NCI-H1930 (cell line): ENCODE results near the gene FBXO5.
"Not testable (repeated sequence)": the region's sequence is repeated elsewhere in the genome, so short reads cannot be mapped to it uniquely, and the experiment has no call there.

Experiments used
- DNase-seq, 2 experiments: peaks; one replicate each; lab custom pipeline; 2025; lab: John Stamatoyannopoulos, UW

Gene FBXO5

DNA sequence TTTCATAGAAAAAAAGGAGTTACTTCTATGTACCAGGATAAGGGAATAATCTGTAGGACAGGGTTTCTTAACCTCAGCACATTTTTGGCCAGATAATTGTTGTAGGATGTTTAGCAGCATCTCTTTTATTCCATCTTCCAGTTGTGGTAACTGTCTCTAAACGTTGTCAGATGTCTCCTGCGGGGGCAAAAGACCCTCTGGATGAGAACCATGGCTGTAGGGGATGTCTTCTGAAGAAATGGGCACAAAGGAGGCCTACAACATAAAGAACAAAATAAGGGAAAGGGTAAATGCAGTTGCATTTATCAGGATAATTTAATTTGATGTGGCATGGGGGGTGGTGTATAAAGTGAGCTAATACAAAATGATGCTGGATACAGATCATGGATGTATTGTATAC is 4.1 kb upstream of the FBXO5 start:
- no peak for DNase-seq

DNA sequence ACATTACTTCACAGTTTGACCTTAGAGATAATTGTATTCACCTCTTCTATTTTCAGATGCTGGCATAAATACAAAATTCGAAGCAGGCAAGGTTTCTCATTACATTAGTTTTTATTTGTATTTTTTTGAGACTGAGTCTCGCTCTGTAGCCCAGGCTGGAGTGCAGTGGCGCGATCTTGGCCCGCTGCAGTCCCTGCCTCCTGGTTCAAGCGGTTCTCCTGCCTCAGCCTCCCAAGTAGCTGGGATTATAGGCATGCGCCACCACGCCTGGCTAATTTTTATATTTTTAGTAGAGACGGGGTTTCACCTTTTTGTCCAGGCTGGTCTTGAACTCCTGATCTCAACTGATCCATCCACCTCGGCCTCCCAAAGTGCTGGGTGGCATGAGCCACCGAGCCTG is 2.5 kb upstream of the FBXO5 start:
- not testable (repeated sequence) for DNase-seq

GRCh38 chr6:152984513-152984872 is 1.7 kb upstream of the FBXO5 start:
- no peak for DNase-seq

- peak in 1 of 2 experiments; percentile 90 for DNase-seq
Observed at GRCh38 chr6:152983637-152984512, 1.0 kb upstream of the FBXO5 start.

DNA sequence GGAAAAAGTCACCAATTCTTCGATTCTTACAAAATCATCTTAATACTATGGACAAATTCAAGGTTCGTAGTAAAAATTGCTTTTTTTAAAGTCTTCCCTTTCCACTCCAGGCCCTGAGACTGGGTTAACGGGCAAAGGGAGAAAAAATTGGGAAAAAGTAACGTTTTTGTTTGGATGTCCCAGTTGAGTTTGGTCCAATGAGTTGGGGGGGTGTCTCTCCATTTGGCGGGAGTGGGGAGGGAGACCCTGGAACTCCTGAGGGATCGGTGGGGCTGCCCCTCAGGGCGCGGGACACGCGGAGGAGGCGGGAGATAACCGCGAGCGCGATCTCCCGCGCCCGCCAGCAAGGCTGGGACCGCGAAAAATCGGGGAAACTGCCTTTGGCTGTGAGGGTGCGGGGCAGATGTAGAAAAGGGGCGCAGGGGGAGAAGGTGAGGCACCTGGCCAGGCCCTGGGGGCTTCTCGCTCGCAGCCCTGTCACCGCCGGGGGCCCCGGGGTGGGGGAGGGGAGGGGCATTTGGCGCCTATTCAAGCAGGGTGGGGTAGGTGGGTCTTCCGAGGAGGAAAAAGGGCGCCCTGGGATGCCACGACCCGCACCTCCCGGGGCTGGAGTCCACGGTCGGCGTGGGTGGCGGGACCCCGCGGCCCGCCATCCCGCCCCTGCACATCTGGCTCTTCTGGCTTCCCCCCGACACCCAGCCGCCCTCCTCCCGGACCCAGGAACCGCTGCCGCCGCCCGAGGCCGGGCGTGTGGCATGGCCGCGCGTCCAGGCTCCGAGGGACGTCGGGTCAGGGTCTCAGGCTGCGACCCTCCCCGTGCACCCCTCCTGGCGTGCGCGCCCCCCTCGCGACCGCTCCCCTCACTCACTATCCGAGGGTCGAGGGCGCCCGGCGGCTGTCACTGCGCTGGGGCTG is 595 bp downstream of the FBXO5 start:
- no peak for DNase-seq

- DNase-seq: no peak
Observed at GRCh38 chr6:152981219-152981618, 1.6 kb downstream of the FBXO5 start.

- DNase-seq: no peak
Observed at GRCh38 chr6:152980656-152981055, 2.2 kb downstream of the FBXO5 start.

DNA sequence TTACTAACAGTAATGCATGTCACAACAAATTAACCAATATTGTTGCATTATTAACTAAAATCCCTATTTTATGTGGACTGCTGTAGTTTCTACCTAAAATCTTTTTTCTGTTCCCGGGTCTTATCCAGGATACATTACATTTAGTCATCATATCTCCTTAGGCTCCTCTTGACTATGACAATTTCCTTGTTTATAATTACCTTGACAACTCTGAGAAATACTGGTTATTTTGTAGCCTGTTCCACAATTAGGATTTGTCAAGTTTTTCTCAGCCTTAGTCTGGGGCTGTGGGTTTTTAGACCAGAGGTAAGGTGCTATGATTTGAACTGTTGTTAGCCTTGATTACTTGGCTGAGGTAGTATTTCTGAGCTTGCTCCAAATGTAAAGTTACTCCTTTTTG is 3.7 kb downstream of the FBXO5 start:
- DNase-seq: no peak

GRCh38 chr6:152978058-152978457 is 4.8 kb downstream of the FBXO5 start:
- no peak for DNase-seq

DNA sequence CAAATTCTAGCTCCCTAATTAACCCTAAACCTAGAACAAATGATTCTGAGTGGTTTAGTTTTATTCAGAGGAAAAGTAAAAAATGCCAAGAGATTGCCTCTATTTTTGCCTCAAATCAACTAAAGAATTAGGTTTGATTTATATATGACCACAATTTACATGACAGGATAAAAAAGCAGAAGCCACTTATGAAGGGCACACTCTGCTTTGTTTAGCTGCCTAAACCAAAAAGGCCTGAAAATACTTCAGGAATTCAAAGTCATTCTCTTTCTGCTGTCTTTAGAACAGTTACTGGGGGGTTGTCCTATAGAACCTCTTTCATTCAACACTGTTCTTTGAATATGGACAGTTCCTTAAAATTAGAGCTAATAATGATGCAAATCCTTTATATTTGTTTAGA is 5.3 kb downstream of the FBXO5 start:
- DNase-seq: no peak

DNA sequence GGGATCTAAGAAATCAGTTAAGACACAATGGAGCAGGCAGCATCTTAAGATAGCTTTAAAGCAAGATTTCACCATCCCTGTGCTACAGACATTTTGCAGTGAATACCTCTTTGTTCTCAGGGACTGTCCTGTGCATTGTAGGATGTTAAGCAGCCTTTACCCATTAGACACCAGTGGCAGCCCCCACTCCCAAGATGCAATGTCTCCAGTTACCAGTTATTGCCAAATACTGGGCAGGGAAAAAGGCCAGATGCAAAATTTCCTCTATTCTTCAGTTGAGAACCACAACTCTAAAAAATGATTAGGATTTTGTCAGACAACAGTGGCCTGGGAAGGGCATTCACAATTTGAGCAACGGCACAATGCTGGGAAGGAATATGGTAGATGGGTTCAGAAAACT is 6.1 kb downstream of the FBXO5 start:
- DNase-seq: no peak

DNA sequence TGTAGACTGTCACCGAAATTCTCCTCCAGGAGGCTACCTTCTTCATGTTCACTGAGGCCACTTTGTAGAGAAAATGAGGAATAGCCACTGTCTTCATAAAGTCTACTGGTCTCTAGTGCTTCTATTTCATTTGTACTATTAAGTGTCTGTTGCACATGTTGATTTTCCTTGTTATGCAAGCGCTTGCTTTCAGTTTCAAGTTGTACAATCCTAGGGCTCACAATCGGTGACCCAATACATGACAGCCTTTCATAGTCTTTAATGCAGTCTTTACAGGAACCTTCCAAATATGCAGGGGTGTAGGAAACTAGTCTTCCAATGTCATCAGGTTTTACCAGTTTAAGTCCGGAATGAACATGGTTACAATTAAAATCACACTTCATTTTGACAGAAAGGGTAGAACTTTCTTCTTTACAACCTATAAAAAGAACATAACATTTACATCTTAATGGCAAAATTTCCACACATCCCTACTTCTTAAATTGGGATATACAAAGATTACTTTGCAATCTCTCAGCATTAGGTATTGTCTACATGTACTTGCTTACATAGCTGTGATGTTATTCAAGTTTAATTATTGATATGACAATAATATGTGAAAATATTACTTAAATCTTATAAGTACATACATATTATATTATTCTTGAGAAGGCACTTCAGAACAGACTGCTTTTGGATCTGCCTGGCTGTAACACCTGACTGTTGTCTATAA is 7.5 kb downstream of the FBXO5 start:
- no peak for DNase-seq

DNA sequence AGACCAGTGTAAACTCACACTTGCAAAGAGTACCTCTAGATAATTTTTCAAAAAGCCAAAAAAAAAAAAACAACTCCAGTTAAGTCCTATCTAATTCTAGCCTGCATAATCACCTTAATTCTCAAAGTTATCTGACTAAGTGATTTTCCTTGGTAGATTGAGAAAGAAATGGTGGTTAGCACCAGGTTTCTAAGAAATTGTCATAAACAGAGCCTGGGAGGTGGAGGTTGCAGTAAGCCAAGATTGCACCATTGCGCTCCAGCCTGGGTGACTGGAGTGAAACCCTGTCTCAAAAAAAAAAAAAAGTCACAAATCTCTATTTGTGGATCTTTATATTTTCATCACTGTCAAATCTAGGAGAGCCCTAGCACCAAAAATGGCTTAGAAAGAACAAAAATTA is 8.9 kb downstream of the FBXO5 start:
- DNase-seq: no peak

- no peak for DNase-seq
Observed at GRCh38 chr6:152969688-152970418, 13.0 kb downstream of the FBXO5 start.

- DNase-seq: not testable (repeated sequence)
Observed at GRCh38 chr6:152966168-152966894, 16.5 kb downstream of the FBXO5 start.

- DNase-seq: no peak
Observed at GRCh38 chr6:152959333-152959732, 23.5 kb downstream of the FBXO5 start.

DNA sequence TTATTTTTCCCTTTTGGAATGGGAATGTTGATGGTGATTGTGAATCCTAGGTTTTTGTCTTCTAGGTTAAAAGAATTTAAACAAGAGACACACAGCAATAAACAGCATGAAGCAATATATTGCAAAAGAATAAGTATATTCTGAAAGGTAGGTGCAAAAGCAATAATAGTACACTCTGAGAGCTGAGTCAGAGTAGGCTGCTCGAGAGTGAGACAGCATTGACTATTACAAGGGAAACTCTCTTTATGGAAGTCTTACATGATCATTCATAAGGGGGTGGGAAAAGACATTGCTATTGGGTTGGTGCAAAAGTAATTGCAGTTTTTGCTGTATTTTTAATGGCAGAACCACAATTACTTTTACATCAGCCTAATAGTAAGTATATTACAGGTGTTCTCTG is 25.0 kb downstream of the FBXO5 start:
- no peak for DNase-seq

DNA sequence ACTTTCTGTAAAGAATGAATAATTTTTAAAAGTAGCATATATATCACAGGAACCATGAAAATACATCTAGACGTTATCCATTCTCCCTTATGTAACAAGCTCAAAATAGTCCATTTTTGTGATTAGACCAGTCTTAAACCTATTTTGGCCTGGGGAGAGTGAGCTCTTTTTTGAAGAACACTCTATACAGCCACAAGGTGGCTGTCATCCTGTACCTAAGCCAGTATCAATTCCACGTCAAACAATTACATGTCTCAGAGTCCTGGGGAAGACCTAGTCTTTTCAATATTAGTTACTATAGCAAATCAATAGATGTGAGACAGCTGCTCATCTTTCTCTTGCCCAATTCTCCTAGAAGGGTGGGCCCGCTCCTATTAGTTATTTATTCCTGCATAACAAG is 28.4 kb downstream of the FBXO5 start:
- no peak for DNase-seq

DNA sequence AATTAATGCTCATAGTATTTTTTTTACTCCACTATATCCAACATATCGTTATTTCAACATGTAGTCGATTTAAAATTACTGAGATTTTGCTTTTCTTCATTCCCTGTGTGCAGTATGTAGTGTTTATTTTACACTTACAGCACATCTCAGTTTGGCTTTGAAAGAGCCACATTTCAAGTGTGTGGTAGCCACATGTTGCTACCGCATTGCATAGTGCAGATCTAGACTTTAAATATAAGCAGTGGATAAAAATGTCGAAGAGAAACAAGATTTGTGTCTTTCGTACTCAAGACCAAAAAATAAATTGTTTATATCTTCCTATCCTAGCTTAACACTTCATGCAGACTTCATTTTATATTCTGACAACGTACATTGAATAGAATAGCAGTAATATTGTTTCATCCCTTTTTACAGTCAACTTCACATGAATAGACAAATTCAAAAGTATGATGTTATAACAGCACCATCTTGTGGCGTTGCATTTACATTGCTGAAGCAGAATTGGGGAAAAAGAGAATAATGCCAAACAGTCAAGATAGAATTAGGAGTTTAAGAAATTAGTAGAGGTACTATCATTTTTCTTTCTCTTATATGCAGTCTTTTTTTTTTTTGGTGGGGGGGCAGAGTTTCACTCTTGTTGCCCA is 29.9 kb downstream of the FBXO5 start:
- no peak for DNase-seq

DNA sequence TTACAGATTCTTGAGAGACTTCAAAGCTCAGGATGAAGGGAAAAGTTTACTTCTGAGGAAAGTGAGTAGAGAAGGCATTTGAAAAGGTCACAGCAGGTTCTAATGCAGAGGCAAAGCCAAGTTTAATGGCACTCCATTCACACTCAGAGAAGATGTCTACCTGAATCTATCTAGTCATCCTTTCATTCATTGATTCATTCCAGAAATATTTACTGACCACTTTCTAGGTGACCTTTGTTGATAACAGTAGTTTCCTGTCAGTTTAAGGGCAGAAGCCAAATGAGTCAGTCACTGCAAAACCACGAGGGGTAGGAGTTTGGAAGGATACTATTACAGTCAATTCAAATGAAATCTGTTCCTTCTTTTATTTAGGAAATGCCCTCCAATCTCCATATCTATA is 30.8 kb downstream of the FBXO5 start:
- DNase-seq: no peak

DNA sequence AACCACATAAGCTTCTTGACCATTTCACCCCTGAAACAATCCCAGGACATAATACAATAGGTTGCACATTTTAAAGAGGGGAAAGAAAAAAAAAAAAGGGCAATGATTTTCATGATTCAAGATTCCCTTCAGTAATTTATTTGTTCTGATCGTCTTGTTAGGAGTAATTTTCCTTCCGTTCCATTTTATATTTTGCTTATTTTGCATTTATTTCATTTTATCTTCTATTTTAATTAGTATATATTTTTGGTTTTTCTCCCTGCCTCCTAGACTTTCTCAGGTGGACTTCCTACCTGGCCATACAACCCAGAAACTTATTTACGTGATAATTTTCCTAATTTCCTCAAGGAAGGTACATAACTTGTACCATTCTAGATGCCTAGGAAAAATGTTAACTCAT is 32.6 kb downstream of the FBXO5 start:
- no peak for DNase-seq
